ENCODE results near the gene EYA3.

EYA3 gene

GRCh38 chr1:28088168-28088961 is at the start of gene EYA3:
EYA3 (minus strand) TSS chr1:28088610; CDS start chr1:28058026, 30,584 bp downstream.
- DNase-seq (ENCODE audit: low read depth in 1 of 2, low spot score in 1 of 2), result peak; percentile 97 to 99

GRCh38 chr1:28136922-28137613 is 48.7 kb upstream of the EYA3 start:
- DNase-seq (ENCODE audit: low read depth in 1 of 2, low spot score in 1 of 2), result no peak

GRCh38 chr1:28136169-28136921 is 47.9 kb upstream of the EYA3 start:
- DNase-seq (ENCODE audit: low read depth in 1 of 2, low spot score in 1 of 2), result no peak

- no peak for DNase-seq (ENCODE audit: low read depth in 1 of 2, low spot score in 1 of 2)
Measured at GRCh38 chr1:28135371-28136168, 47.2 kb upstream of the EYA3 start.

- DNase-seq (ENCODE audit: low read depth in 1 of 2, low spot score in 1 of 2), result no peak
Measured at GRCh38 chr1:28134651-28135207, 46.3 kb upstream of the EYA3 start.

GRCh38 chr1:28132171-28133167 is 44.1 kb upstream of the EYA3 start:
- DNase-seq (ENCODE audit: low read depth in 1 of 2, low spot score in 1 of 2), result no peak

GRCh38 chr1:28130901-28131300 is 42.5 kb upstream of the EYA3 start:
- DNase-seq (ENCODE audit: low read depth in 1 of 2, low spot score in 1 of 2), result no peak

GRCh38 chr1:28129150-28129549 is 40.7 kb upstream of the EYA3 start:
- no peak for DNase-seq (ENCODE audit: low read depth in 1 of 2, low spot score in 1 of 2)

- DNase-seq (ENCODE audit: low read depth in 1 of 2, low spot score in 1 of 2), result no peak
Measured at GRCh38 chr1:28127617-28128257, 39.3 kb upstream of the EYA3 start.

GRCh38 chr1:28126783-28127490 is 38.5 kb upstream of the EYA3 start:
- no peak for DNase-seq (ENCODE audit: low read depth in 1 of 2, low spot score in 1 of 2)

- DNase-seq (ENCODE audit: low read depth in 1 of 2, low spot score in 1 of 2), result no peak
Measured at GRCh38 chr1:28126212-28126611, 37.8 kb upstream of the EYA3 start.

- no peak for DNase-seq (ENCODE audit: low read depth in 1 of 2, low spot score in 1 of 2)
Measured at GRCh38 chr1:28123461-28123961, 35.1 kb upstream of the EYA3 start.

GRCh38 chr1:28122183-28122582 is 33.8 kb upstream of the EYA3 start:
- no peak for DNase-seq (ENCODE audit: low read depth in 1 of 2, low spot score in 1 of 2)

GRCh38 chr1:28119556-28119955 is 31.1 kb upstream of the EYA3 start:
- no peak for DNase-seq (ENCODE audit: low read depth in 1 of 2, low spot score in 1 of 2)

GRCh38 chr1:28118640-28119307 is 30.4 kb upstream of the EYA3 start:
- DNase-seq (ENCODE audit: low read depth in 1 of 2, low spot score in 1 of 2), result no peak

- DNase-seq (ENCODE audit: low read depth in 1 of 2, low spot score in 1 of 2), result peak; percentile 6 to 7
Measured at GRCh38 chr1:28115267-28115666, 26.9 kb upstream of the EYA3 start.

- no peak for DNase-seq (ENCODE audit: low read depth in 1 of 2, low spot score in 1 of 2)
Measured at GRCh38 chr1:28114844-28115243, 26.4 kb upstream of the EYA3 start.

- no peak for DNase-seq (ENCODE audit: low read depth in 1 of 2, low spot score in 1 of 2)
Measured at GRCh38 chr1:28113242-28113572, 24.8 kb upstream of the EYA3 start.
